Trophoblast cell (in vitro differentiated cells and primary cell): Measurements from ENCODE around the gene TMBIM1.

ENCODE experiments used
- DNase-seq, 2 donors: peaks; one replicate each; pipeline ENCODE4 v3.0.0-alpha.2; 2016
- H2AFZ ChIP-seq: 2 replicates; pipeline ENCODE4 v1.6.1; 2013; ENCODE audit warnings: low read length, moderate library complexity, mild to moderate bottlenecking; ENCODE audit not compliant: insufficient read depth, poor library complexity
- H2AK5ac ChIP-seq: 2 replicates; pipeline ENCODE4 v1.6.1; 2013; ENCODE audit warnings: mild to moderate bottlenecking, low read length
- H2BK120ac ChIP-seq: 2 replicates; pipeline ENCODE4 v1.6.1; 2013; ENCODE audit warnings: low read length, mild to moderate bottlenecking, moderate library complexity; ENCODE audit not compliant: insufficient read depth, poor library complexity
- H2BK12ac ChIP-seq: 2 replicates; pipeline ENCODE4 v1.6.1; 2013; ENCODE audit warnings: mild to moderate bottlenecking, low read length, moderate library complexity
- H2BK5ac ChIP-seq: 2 replicates; pipeline ENCODE4 v1.6.1; 2013; ENCODE audit warnings: low read length, low read depth, moderate library complexity, mild to moderate bottlenecking; ENCODE audit not compliant: poor library complexity
- H3K14ac ChIP-seq: 2 replicates; pipeline ENCODE4 v1.6.1; 2013; ENCODE audit warnings: mild to moderate bottlenecking, low read length
- H3K18ac ChIP-seq: 2 replicates; pipeline ENCODE4 v1.6.1; 2013; ENCODE audit warnings: mild to moderate bottlenecking, low read length
- H3K23ac ChIP-seq: 2 replicates; pipeline ENCODE4 v1.6.1; 2013; ENCODE audit warnings: low read length
- H3K27ac ChIP-seq: 2 replicates; pipeline ENCODE4 v1.5.1; 2013; ENCODE audit warnings: low read depth, mild to moderate bottlenecking, inconsistent platforms, low read length, moderate library complexity
- H3K27me3 ChIP-seq: 2 replicates; pipeline ENCODE4 v1.6.1; 2013; ENCODE audit warnings: inconsistent platforms, mild to moderate bottlenecking, low read length, moderate library complexity; ENCODE audit not compliant: insufficient read depth
- H3K36me3 ChIP-seq, 2 experiments: 1 replicate in 1 of 2; 2 replicates in 1 of 2; pipeline ENCODE4 v1.6.1; 2013; ENCODE audit warnings: low read length in 2 of 2, mild to moderate bottlenecking in 2 of 2, moderate library complexity in 1 of 2; ENCODE audit not compliant: insufficient read depth in 2 of 2, control insufficient read depth in 1 of 2
- H3K4ac ChIP-seq: 2 replicates; pipeline ENCODE4 v1.6.1; 2013; ENCODE audit warnings: low read depth, mild to moderate bottlenecking, low read length, moderate library complexity
- H3K4me1 ChIP-seq, 2 experiments: 1 replicate in 1 of 2; 2 replicates in 1 of 2; pipeline ENCODE4 v1.6.1; 2013; ENCODE audit warnings: low read length in 2 of 2, mild to moderate bottlenecking in 2 of 2, moderate library complexity in 1 of 2; ENCODE audit not compliant: insufficient read depth in 2 of 2, control insufficient read depth in 1 of 2
- H3K4me2 ChIP-seq: 2 replicates; pipeline ENCODE4 v1.6.1; 2013; ENCODE audit warnings: inconsistent platforms, mild to moderate bottlenecking, low read length, moderate library complexity
- H3K4me3 ChIP-seq: 2 replicates; pipeline ENCODE4 v1.5.1; 2013; ENCODE audit warnings: mild to moderate bottlenecking, low read depth, low read length, inconsistent platforms
- H3K79me1 ChIP-seq: one replicate; pipeline ENCODE4 v1.6.1; 2013; ENCODE audit warnings: low read length
- H3K79me2 ChIP-seq: 2 replicates; pipeline ENCODE4 v1.6.1; 2013; ENCODE audit warnings: low read length, mild to moderate bottlenecking; ENCODE audit not compliant: control insufficient read depth, insufficient read depth, poor library complexity
- H3K9ac ChIP-seq: 2 replicates; pipeline ENCODE4 v1.6.1; 2013; ENCODE audit warnings: mild to moderate bottlenecking, low read length
- H3K9me3 ChIP-seq: 2 replicates; pipeline ENCODE4 v1.6.1; 2013; ENCODE audit warnings: low read depth, mild to moderate bottlenecking, control low read depth, inconsistent platforms, low read length; ENCODE audit not compliant: insufficient read depth
- H4K12ac ChIP-seq: 2 replicates; pipeline ENCODE4 v1.6.1; 2013; ENCODE audit warnings: low read depth, mild to moderate bottlenecking, low read length, moderate library complexity
- H4K8ac ChIP-seq: 2 replicates; pipeline ENCODE4 v1.6.1; 2013; ENCODE audit warnings: low read depth, mild to moderate bottlenecking, low read length, moderate library complexity
- H4K91ac ChIP-seq: one replicate; pipeline ENCODE4 v1.6.1; 2013; ENCODE audit warnings: low read depth, mild to moderate bottlenecking, low read length, moderate library complexity
- WGBS: extraction: QIAGEN DNeasy Blood & Tissue Kit; methylation state at CpG from one replicate; pipeline ENCODE4 v1.1.7; 2013; ENCODE audit warnings: missing lambda C conversion rate; ENCODE audit not compliant: insufficient read length, insufficient coverage; ENCODE audit errors: extremely low coverage; 5-methylcytosine and 5-hydroxymethylcytosine counted together

Gene TMBIM1

GRCh38 chr2:218296847-218297246 lies 4.5 kb upstream of the TMBIM1 start:
- Histone ChIP-seq H3K79me1 (peaks cover 14% of the 10 kb centered on the region), H3K27ac (no peak overlapping the region), H3K27me3 (no peaks in the 10 kb centered on the region), H2BK120ac (no peak overlapping the region), H3K14ac (peak overlapping the region; percentile 43), H3K9ac (no peak overlapping the region), H3K79me2 (peaks cover 5% of the 10 kb centered on the region), H2BK12ac (peak overlapping the region; percentile 76), H3K4ac (no peak overlapping the region), H3K4me2 (no peak overlapping the region), H4K91ac (peak overlapping the region; percentile 28), H2BK5ac (no peak overlapping the region), H3K4me3 (no peak overlapping the region), H2AK5ac (peak overlapping the region; percentile 50), H3K4me1 (peaks cover 19 to 26% of the 10 kb centered on the region in 2 experiments), H4K12ac (no peak overlapping the region), H3K23ac (no peak overlapping the region), H2AFZ (no peak overlapping the region), H3K18ac (no peak overlapping the region), H4K8ac (no peak overlapping the region), H3K9me3 (no peaks in the 10 kb centered on the region), H3K36me3 (no peaks in the 10 kb centered on the region)
- DNase-seq = peak; percentile 25 to 43
- no CpG with 5 or more reads among the region's 7 CpGs for WGBS

- Histone ChIP-seq H2BK5ac (no peak overlapping the region), H3K9ac (no peak overlapping the region), H3K9me3 (no peaks in the 10 kb centered on the region), H3K14ac (no peak overlapping the region), H3K36me3 (no peaks in the 10 kb centered on the region), H3K79me1 (peaks cover 16% of the 10 kb centered on the region), H3K27me3 (no peaks in the 10 kb centered on the region), H4K8ac (no peak overlapping the region), H3K4me2 (no peak overlapping the region), H3K4me3 (no peak overlapping the region), H2AFZ (no peak overlapping the region), H4K91ac (no peak overlapping the region), H3K23ac (no peak overlapping the region), H3K79me2 (peaks cover 10% of the 10 kb centered on the region), H2BK12ac (peak overlapping the region; percentile 39), H2AK5ac (no peak overlapping the region), H4K12ac (no peak overlapping the region), H3K27ac (no peak overlapping the region), H3K18ac (no peak overlapping the region), H3K4me1 (peaks cover 23 to 32% of the 10 kb centered on the region in 2 experiments), H2BK120ac (no peak overlapping the region), H3K4ac (no peak overlapping the region)
- no CpG with 5 or more reads among the region's 1 CpG for WGBS
- DNase-seq = no peak
These were observed 3.9 kb upstream of the TMBIM1 start for GRCh38 chr2:218296200-218296599.

- peak overlapping the region; percentile 61 for H2BK120ac ChIP-seq
- no peak overlapping the region for H3K4ac ChIP-seq
- H2AK5ac ChIP-seq = no peak overlapping the region
- H3K4me3 ChIP-seq = no peak overlapping the region
- H3K23ac ChIP-seq = no peak overlapping the region
- no peak overlapping the region for H3K9ac ChIP-seq
- H2AFZ ChIP-seq = no peak overlapping the region
- peaks cover 20% of the 10 kb centered on the region for H3K79me2 ChIP-seq
- no peaks in the 10 kb centered on the region for H3K27me3 ChIP-seq
- peak overlapping the region; percentile 50 for H4K8ac ChIP-seq
- H2BK12ac ChIP-seq = peak overlapping the region; percentile 44
- WGBS = no CpG with 5 or more reads among the region's 7 CpGs
- peak overlapping the region; percentile 38 for H3K4me2 ChIP-seq
- peak overlapping the region; percentile 35 for H3K14ac ChIP-seq
- peaks cover 25% of the 10 kb centered on the region for H3K79me1 ChIP-seq
- peaks cover 35 to 44% of the 10 kb centered on the region in 2 experiments for H3K4me1 ChIP-seq
- H3K36me3 ChIP-seq = no peaks in the 10 kb centered on the region
- H2BK5ac ChIP-seq = peak overlapping the region; percentile 79
- H3K9me3 ChIP-seq = no peaks in the 10 kb centered on the region
- peak overlapping the region; percentile 42 for H3K27ac ChIP-seq
- no peak overlapping the region for H3K18ac ChIP-seq
- H4K12ac ChIP-seq = no peak overlapping the region
- peak overlapping the region; percentile 75 for H4K91ac ChIP-seq
- DNase-seq = peak; percentile 56 to 94
These were observed 2.7 kb upstream of the TMBIM1 start for GRCh38 chr2:218295029-218295428.

DNA sequence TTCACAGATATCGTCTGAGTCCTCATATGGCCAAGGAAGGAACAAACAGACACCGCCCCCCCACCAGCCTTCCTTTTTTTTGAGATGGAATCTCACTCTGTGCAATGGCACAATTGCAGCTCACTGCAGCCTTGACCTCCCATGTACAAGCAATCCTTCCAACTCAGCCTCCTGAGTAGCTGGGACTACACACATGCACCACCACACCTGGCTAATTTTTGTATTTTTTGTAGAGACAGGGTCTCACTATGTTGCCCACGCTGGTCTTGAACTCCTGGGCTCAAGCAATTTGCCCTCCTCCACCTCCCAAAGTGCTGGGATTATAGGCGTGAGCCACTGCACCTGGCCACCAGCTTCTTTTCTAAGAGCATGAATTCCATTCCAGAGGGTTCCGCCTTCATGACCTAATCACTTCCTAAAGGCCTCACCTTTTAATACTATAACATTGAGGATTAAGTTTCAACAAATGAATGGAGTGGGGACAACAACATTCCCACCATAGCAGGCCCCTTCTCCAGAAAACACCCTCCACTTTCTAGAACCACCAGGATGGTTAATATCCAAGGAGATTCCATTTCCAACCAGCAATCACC lies 2.2 kb upstream of the TMBIM1 start:
- Histone ChIP-seq H3K23ac (no peak overlapping the region), H3K9me3 (no peaks in the 10 kb centered on the region), H3K79me1 (peaks cover 29% of the 10 kb centered on the region), H4K12ac (no peak overlapping the region), H3K4me3 (no peak overlapping the region), H2BK5ac (no peak overlapping the region), H3K27me3 (no peaks in the 10 kb centered on the region), H2AK5ac (no peak overlapping the region), H4K8ac (peak overlapping the region; percentile 49), H3K79me2 (peaks cover 20% of the 10 kb centered on the region), H3K4me1 (peaks cover 40 to 49% of the 10 kb centered on the region in 2 experiments), H3K27ac (peak overlapping the region; percentile 42), H2AFZ (no peak overlapping the region), H3K14ac (peak overlapping the region; percentile 5), H3K4ac (no peak overlapping the region), H3K36me3 (no peaks in the 10 kb centered on the region), H3K18ac (peak overlapping the region; percentile 25), H2BK12ac (peak overlapping the region; percentile 42), H3K4me2 (peak overlapping the region; percentile 38), H3K9ac (no peak overlapping the region), H4K91ac (peak overlapping the region; percentile 45), H2BK120ac (peak overlapping the region; percentile 67)
- no CpG with 5 or more reads among the region's 5 CpGs for WGBS
- peak; percentile 78 to 84 for DNase-seq
